ENCODE measurements around the gene CUL4A. TPM values are rescaled to one million over a fixed set of nuclear protein-coding genes. Genes with fewer than 3 reads are reported as not detected.

Gene CUL4A
- total and polyA plus RNA-seq, 2 donors (not counting 3 experiments of a cell fraction or from before 2014, with no cell fraction given), result 37.9 to 80.0 TPM

GRCh38 chr13:113172419-113172926, 36.9 kb upstream of the CUL4A start:
- intact Hi-C loops (cut with micrococcal nuclease), result no loop called here
- H4K20me1 ChIP-seq (replicated peaks; ENCODE audit: control insufficient read depth, extremely low read depth, insufficient read depth, low read length), result no peaks in the 10 kb centered on the region
- H2AFZ ChIP-seq (ENCODE audit: low read depth, low read length), result no peak overlapping the region
- no peaks in the 10 kb centered on the region for H3K79me2 ChIP-seq (ENCODE audit: control insufficient read depth, insufficient read depth, low read length)
- no peaks in the 10 kb centered on the region for H3K9me3 ChIP-seq (replicated peaks; ENCODE audit: control insufficient read depth, insufficient read depth, low read length)
- ChIA-PET POLR2A (no interaction called here), CTCF (no interaction called here)
- H3K27ac ChIP-seq (ENCODE audit: insufficient read depth, low read depth, low read length), result no peak overlapping the region
- dilution Hi-C loops (cut with MboI; ENCODE audit: extremely low pct_ligation_motif_present, low sequenced_read_pairs), result no loop called here
- H3K4me3 ChIP-seq (replicated peaks in 1 of 3; ENCODE audit: insufficient read depth in 1 of 3, low read depth in 1 of 3, low read length in 3 of 3), result no peak overlapping the region
- no peak overlapping the region for H3K4me2 ChIP-seq (ENCODE audit: insufficient read depth, low read length)
- H3K9ac ChIP-seq (replicated peaks; ENCODE audit: extremely low read depth, insufficient read depth, low read length), result no peak overlapping the region
- H3K4me1 ChIP-seq (ENCODE audit: control insufficient read depth, extremely low read depth, insufficient read depth, low read length), result peaks cover 24% of the 10 kb centered on the region
- FAIRE-seq (no peak), DNase-seq (ENCODE audit: low read depth, low spot score) (no peak)
- peaks cover 0 to 10% of the 10 kb centered on the region in 2 experiments for H3K36me3 ChIP-seq (ENCODE audit: control insufficient read depth in 2 of 2, extremely low read depth in 1 of 2, insufficient read depth in 2 of 2, low read length in 2 of 2)
- no TSS peak for BruUV-seq (replicated peaks)
- no peaks in the 10 kb centered on the region for H3K27me3 ChIP-seq (ENCODE audit: control insufficient read depth in 2 of 2, insufficient read depth in 2 of 2, low read length in 2 of 2)
- H3K9me1 ChIP-seq (replicated peaks; ENCODE audit: control insufficient read depth, extremely low read depth, insufficient read depth, low read length), result no peaks in the 10 kb centered on the region
- no peak for TF ChIP-seq JUN (IDR thresholded peaks at IDR 0.05; ENCODE audit: borderline replicate concordance, insufficient read depth, insufficient read length, low read depth)
- TF ChIP-seq GATA2 (IDR thresholded peaks at IDR 0.05; ENCODE audit: insufficient read depth, insufficient read length, low read depth, low read length), result no peak
- TF ChIP-seq FOS (IDR thresholded peaks at IDR 0.05; ENCODE audit: borderline replicate concordance, insufficient read depth, low read length), result no peak
- no peak for TF ChIP-seq POLR2A (IDR thresholded peaks at IDR 0.05; ENCODE audit: low read depth, low read length)

DNA sequence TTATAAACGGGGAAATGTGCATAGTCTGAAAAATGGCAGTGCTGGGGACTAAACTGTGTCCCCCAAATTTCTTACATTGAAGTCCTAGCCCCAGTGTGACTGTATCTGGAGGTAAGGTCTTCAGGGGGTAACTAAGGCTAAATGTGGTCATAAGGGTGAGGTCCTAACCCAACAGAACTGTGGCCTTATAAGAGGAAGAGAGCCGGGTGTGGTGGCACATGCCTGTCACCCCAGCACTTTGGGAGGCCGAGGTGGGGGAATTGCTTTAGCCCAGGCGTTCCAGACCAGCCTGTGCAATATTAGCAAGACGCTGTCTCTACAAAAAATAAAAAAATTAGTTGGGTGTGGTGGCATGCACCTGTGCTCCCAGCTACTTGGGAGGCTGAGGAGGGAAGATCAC, 33.1 kb upstream of the CUL4A start:
- no peak for TF ChIP-seq POLR2AphosphoS5 (IDR thresholded peaks at IDR 0.05; ENCODE audit: insufficient read depth, low read depth, low read length)
- Histone ChIP-seq H3K79me2 (ENCODE audit: control insufficient read depth, insufficient read depth, low read length) (no peaks in the 10 kb centered on the region), H3K9me1 (replicated peaks; ENCODE audit: control insufficient read depth, extremely low read depth, insufficient read depth, low read length) (no peaks in the 10 kb centered on the region), H3K27me3 (ENCODE audit: control insufficient read depth in 2 of 2, insufficient read depth in 2 of 2, low read length in 2 of 2) (no peaks in the 10 kb centered on the region), H3K4me1 (ENCODE audit: control insufficient read depth, extremely low read depth, insufficient read depth, low read length) (peaks cover 15% of the 10 kb centered on the region), H3K4me3 (replicated peaks in 1 of 3; ENCODE audit: insufficient read depth in 1 of 3, low read depth in 1 of 3, low read length in 3 of 3) (no peak overlapping the region), H3K9ac (replicated peaks; ENCODE audit: extremely low read depth, insufficient read depth, low read length) (no peak overlapping the region), H4K20me1 (replicated peaks; ENCODE audit: control insufficient read depth, extremely low read depth, insufficient read depth, low read length) (no peaks in the 10 kb centered on the region), H3K9me3 (replicated peaks; ENCODE audit: control insufficient read depth, insufficient read depth, low read length) (no peaks in the 10 kb centered on the region), H2AFZ (ENCODE audit: low read depth, low read length) (no peak overlapping the region), H3K27ac (ENCODE audit: insufficient read depth, low read depth, low read length) (no peak overlapping the region), H3K36me3 (ENCODE audit: control insufficient read depth in 2 of 2, extremely low read depth in 1 of 2, insufficient read depth in 2 of 2, low read length in 2 of 2) (peaks cover 16 to 23% of the 10 kb centered on the region in 2 experiments), H3K4me2 (ENCODE audit: insufficient read depth, low read length) (no peak overlapping the region)
- no TSS peak for BruUV-seq (replicated peaks)
- ChIA-PET CTCF (interaction anchor here (1.4 kb wide), 1 partner anchor 147 kb away, joined by 3 read pairs; no protein-coding TSS in a partner anchor), POLR2A (no interaction called here)
- FAIRE-seq (no peak), DNase-seq (ENCODE audit: low read depth, low spot score) (no peak)
- dilution Hi-C loops (cut with MboI; ENCODE audit: extremely low pct_ligation_motif_present, low sequenced_read_pairs) (no loop called here), intact Hi-C loops (cut with micrococcal nuclease) (no loop called here)

Measured in endothelial cell of umbilical vein (primary cell).